IMR-90 (cell line): ENCODE measurements around the gene C17orf50. TPM values are rescaled to one million over a fixed set of nuclear protein-coding genes. Genes with fewer than 3 reads are reported as not detected.

Source experiments
- ATAC-seq: fragments of 200-7000 bp; cut with Tn5 transposase; 2 replicates; pipeline ENCODE4 v1.9.1; 2020; ENCODE audit warnings: low read depth, mild to moderate bottlenecking, moderate library complexity
- BruUV-seq: library from RNA; stranded (reverse); fragments of 400-500 nt; replicated peaks from 2 replicates; lab custom pipeline; 2021; lab: Mats Ljungman, UMichigan
- CTCF ChIA-PET: fragments of 300-600 bp; formaldehyde crosslinking; extraction: SDS; loops from one replicate; lab custom pipeline; 2021; ENCODE audit warnings: antibody characterized with exemption; lab: Yijun Ruan, JAX
- POLR2A ChIA-PET: fragments of 300-600 bp; sonication (Branson Sonifier 250); formaldehyde crosslinking; loops from one replicate; lab custom pipeline; 2022; ENCODE audit warnings: antibody characterized with exemption; ENCODE audit not compliant: unreplicated experiment; lab: Charles Lee
- DNase-seq: peaks from one replicate; pipeline ENCODE4 v3.0.0; 2013
- H2AFZ ChIP-seq: replicated peaks from 2 replicates; pipeline ENCODE3; 2013; ENCODE audit warnings: low read length, mild to moderate bottlenecking; ENCODE audit not compliant: poor library complexity
- H2AK5ac ChIP-seq: 2 replicates; pipeline ENCODE4 v1.6.1; 2013; ENCODE audit warnings: low read depth, low read length, inconsistent platforms
- H2AK9ac ChIP-seq: replicated peaks from 2 replicates; pipeline ENCODE3; 2013; ENCODE audit warnings: mild to moderate bottlenecking, low read depth, low read length, moderate library complexity; ENCODE audit not compliant: poor library complexity
- H2BK120ac ChIP-seq: 2 replicates; pipeline ENCODE4 v1.6.1; 2013; ENCODE audit warnings: low read depth, low read length, inconsistent platforms
- H2BK15ac ChIP-seq: 3 replicates; pipeline ENCODE4 v1.6.1; 2013; ENCODE audit warnings: low read depth, low read length, inconsistent platforms
- H2BK20ac ChIP-seq: 2 replicates; pipeline ENCODE4 v1.6.1; 2013; ENCODE audit warnings: low read depth, mild to moderate bottlenecking, inconsistent platforms, low read length, moderate library complexity
- H2BK5ac ChIP-seq: 2 replicates; pipeline ENCODE4 v1.6.1; 2013; ENCODE audit warnings: mild to moderate bottlenecking, low read depth, low read length, inconsistent platforms; ENCODE audit not compliant: poor library complexity, severe bottlenecking
- H3K14ac ChIP-seq: replicated peaks from 2 replicates; pipeline ENCODE4 v1.6.1; 2013; ENCODE audit warnings: low read depth, low read length, inconsistent platforms
- H3K18ac ChIP-seq: 2 replicates; pipeline ENCODE4 v1.6.1; 2013; ENCODE audit warnings: low read depth, low read length, control low read depth
- H3K23ac ChIP-seq: 2 replicates; pipeline ENCODE4 v1.6.1; 2013; ENCODE audit warnings: low read depth, low read length, inconsistent platforms
- H3K27ac ChIP-seq: 2 replicates; pipeline ENCODE4 v1.5.1; 2013; ENCODE audit warnings: mild to moderate bottlenecking, control low read depth, low read length; ENCODE audit not compliant: insufficient read depth
- H3K27me3 ChIP-seq: 2 replicates; pipeline ENCODE4 v1.6.1; 2013; ENCODE audit warnings: low read length; ENCODE audit not compliant: control insufficient read depth, insufficient read depth
- H3K36me3 ChIP-seq: 2 replicates; pipeline ENCODE4 v1.6.1; 2013; ENCODE audit warnings: low read length, mixed read lengths; ENCODE audit not compliant: control insufficient read depth, insufficient read depth
- H3K4ac ChIP-seq: 2 replicates; pipeline ENCODE4 v1.6.1; 2013; ENCODE audit warnings: low read depth, low read length, inconsistent platforms
- H3K4me1 ChIP-seq: 2 replicates; pipeline ENCODE4 v1.6.1; 2013; ENCODE audit warnings: low read length, mixed read lengths; ENCODE audit not compliant: control insufficient read depth, insufficient read depth
- H3K4me2 ChIP-seq: 2 replicates; pipeline ENCODE4 v1.6.1; 2013; ENCODE audit warnings: low read depth, mild to moderate bottlenecking, control low read depth, low read length, moderate library complexity
- H3K4me3 ChIP-seq: 2 replicates; pipeline ENCODE4 v1.5.1; 2013; ENCODE audit warnings: low read depth, mild to moderate bottlenecking, control low read depth, low read length, moderate library complexity; ENCODE audit not compliant: insufficient read depth
- H3K56ac ChIP-seq: 2 replicates; pipeline ENCODE4 v1.6.1; 2013; ENCODE audit warnings: low read length, inconsistent platforms; ENCODE audit not compliant: insufficient read depth; ENCODE audit errors: extremely low read depth
- H3K79me1 ChIP-seq, 2 experiments: 2 replicates each; pipeline ENCODE4 v1.6.1; 2013; ENCODE audit warnings: low read length in 2 of 2, inconsistent platforms in 1 of 2, low read depth in 1 of 2
- H3K9ac ChIP-seq: 2 replicates; pipeline ENCODE4 v1.6.1; 2013; ENCODE audit warnings: low read depth, low read length, control low read depth
- H3K9me1 ChIP-seq: 2 replicates; pipeline ENCODE4 v1.6.1; 2013; ENCODE audit warnings: low read length, inconsistent platforms; ENCODE audit not compliant: insufficient read depth
- H3K9me3 ChIP-seq: 2 replicates; pipeline ENCODE4 v1.6.1; 2013; ENCODE audit warnings: low read length; ENCODE audit not compliant: control insufficient read depth, insufficient read depth
- H4K20me1 ChIP-seq: 2 replicates; pipeline ENCODE4 v1.6.1; 2013; ENCODE audit warnings: low read length, inconsistent platforms; ENCODE audit not compliant: insufficient read depth
- H4K5ac ChIP-seq: 2 replicates; pipeline ENCODE4 v1.6.1; 2013; ENCODE audit warnings: mild to moderate bottlenecking, low read depth, low read length, control low read depth
- H4K8ac ChIP-seq, 2 experiments: 2 replicates each; pipeline ENCODE4 v1.6.1; 2013; ENCODE audit warnings: low read depth in 2 of 2, low read length in 2 of 2, control low read depth in 1 of 2, inconsistent platforms in 1 of 2
- H4K91ac ChIP-seq: 2 replicates; pipeline ENCODE4 v1.6.1; 2013; ENCODE audit warnings: low read depth, low read length, inconsistent platforms; ENCODE audit not compliant: insufficient read depth
- BHLHE40 ChIP-seq: fragments of 150-350 bp; IDR thresholded peaks from 2 replicates; pipeline ENCODE4 v1.6.1; 2016; ENCODE audit warnings: mild to moderate bottlenecking, low read depth, low read length
- CEBPB ChIP-seq: IDR thresholded peaks from 2 replicates; pipeline ENCODE4 v1.6.1; 2012; ENCODE audit warnings: low read depth, low read length, improper control_type of control experiment
- CTCF ChIP-seq: conservative IDR thresholded peaks from 2 replicates; pipeline ENCODE4 v1.5.1; 2012; ENCODE audit warnings: mild to moderate bottlenecking, low read depth, low read length, improper control_type of control experiment
- MAZ ChIP-seq: IDR thresholded peaks from 2 replicates; pipeline ENCODE4 v1.6.1; 2012; ENCODE audit warnings: low read depth, mild to moderate bottlenecking, low read length, improper control_type of control experiment, moderate library complexity, borderline replicate concordance
- RAD21 ChIP-seq: IDR thresholded peaks from 2 replicates; pipeline ENCODE4 v1.6.1; 2012; ENCODE audit warnings: low read length, improper control_type of control experiment
- RCOR1 ChIP-seq: IDR thresholded peaks from 2 replicates; pipeline ENCODE4 v1.6.1; 2012; ENCODE audit warnings: mild to moderate bottlenecking, low read length, improper control_type of control experiment; ENCODE audit not compliant: insufficient replicate concordance
- RFX5 ChIP-seq: IDR thresholded peaks from 2 replicates; pipeline ENCODE4 v1.8.0; 2012; ENCODE audit warnings: low read depth, mild to moderate bottlenecking, low read length, moderate library complexity
- USF2 ChIP-seq: fragments of 150-350 bp; IDR thresholded peaks from 2 replicates; pipeline ENCODE4 v1.6.1; 2017; ENCODE audit warnings: mild to moderate bottlenecking, antibody characterized with exemption, low read length, low read depth
- WGBS, 2 experiments: methylation state at CpG; one replicate each; pipeline versions ENCODE4 v1.1.5 to v1.1.7; 2013; ENCODE audit warnings: missing lambda C conversion rate in 2 of 2; ENCODE audit not compliant: insufficient read length in 1 of 2; ENCODE audit errors: extremely low coverage in 2 of 2; 5-methylcytosine and 5-hydroxymethylcytosine counted together
- dilution Hi-C: fragments of 300-500 bp; cut with HindIII; formaldehyde crosslinking; loops from one replicate; pipeline ENCODE4 v1.14.3; 2018; ENCODE audit warnings: low sequenced_read_pairs; ENCODE audit not compliant: unreplicated experiment
- in situ Hi-C: fragments of 300-500 bp; cut with MboI; formaldehyde crosslinking; loops from 3 replicates; pipeline ENCODE4 v1.14.3; 2019; ENCODE audit warnings: low sequenced_read_pairs, inconsistent platforms, mixed read lengths
- intact Hi-C: fragments of 100-400 bp; cut with micrococcal nuclease; formaldehyde crosslinking; loops from 2 replicates; pipeline ENCODE4 v1.10.0; 2022
- polyA plus RNA-seq, 3 experiments: library from polyadenylated mRNA; depleted of rRNA; stranded (reverse); fragments of >200 nt; gene quantifications; 2 replicates each; pipeline ENCODE4 v1.2.3, GENCODE V29; 2012; ENCODE audit warnings: low replicate concordance in 1 of 3
- total RNA-seq: library from RNA; depleted of rRNA; stranded (reverse); fragments of >200 nt; gene quantifications from 2 replicates; pipeline ENCODE4 v1.2.3, GENCODE V29; 2012

The C17orf50 gene
- total and polyA plus RNA-seq, 2 of the 4 experiments (the other 2 are of a cell fraction), result not detected

- Histone ChIP-seq H2BK20ac (no peak overlapping the region), H4K8ac (no peak overlapping the region), H3K9ac (no peak overlapping the region), H2BK5ac (no peak overlapping the region), H3K9me1 (no peaks in the 10 kb centered on the region), H3K4me2 (no peak overlapping the region), H3K23ac (no peak overlapping the region), H3K79me1 (no peaks in the 10 kb centered on the region), H3K9me3 (no peaks in the 10 kb centered on the region), H3K4me1 (no peaks in the 10 kb centered on the region; the same call in 1 of the 2 replicates), H3K27ac (no peak overlapping the region), H4K91ac (no peak overlapping the region), H3K18ac (no peak overlapping the region), H2BK15ac (no peak overlapping the region), H3K4me3 (no peak overlapping the region), H3K36me3 (no peaks in the 10 kb centered on the region), H2BK120ac (no peak overlapping the region), H3K27me3 (peaks cover 61% of the 10 kb centered on the region), H2AFZ (no peak overlapping the region), H3K56ac (no peak overlapping the region), H4K5ac (no peak overlapping the region), H2AK9ac (no peak overlapping the region), H3K4ac (no peak overlapping the region), H2AK5ac (no peak overlapping the region), H3K14ac (no peak overlapping the region), H4K20me1 (no peaks in the 10 kb centered on the region)
- ChIA-PET POLR2A (interaction anchor here (0.7 kb wide), 1 partner anchor 12 kb away, joined by 3 read pairs; the partner anchor contains the start of gene TAF15), CTCF (interaction anchor here (1.0 kb wide), 1 partner anchor 33 kb away, joined by 5 read pairs; no protein-coding TSS in a partner anchor)
- no peak for DNase-seq
- in situ Hi-C loops (no loop called here), intact Hi-C loops (no loop called here), dilution Hi-C loops (no loop called here)
- ATAC-seq, result no peak
- WGBS, 2 experiments, result no CpG with 5 or more reads among the region's 4 CpGs
- BruUV-seq, result no TSS peak
- no peak for TF ChIP-seq BHLHE40
- TF ChIP-seq MAZ, result no peak
- TF ChIP-seq CTCF, result no peak
- no peak for TF ChIP-seq RCOR1
- no peak for TF ChIP-seq CEBPB
- TF ChIP-seq RAD21, result no peak
- TF ChIP-seq USF2, result no peak
- TF ChIP-seq RFX5, result no peak
Measured at GRCh38 chr17:35797370-35797769, 36.7 kb downstream of the C17orf50 start.
